D721Med (cell line): Measurements from ENCODE around the gene SH3BP2.

ENCODE experiments used
- DNase-seq: peaks from one replicate; pipeline ENCODE4 v3.0.0; 2011; ENCODE audit warnings: low spot score; ENCODE audit not compliant: insufficient read length
- FAIRE-seq: peaks from 2 replicates; lab custom pipeline; 2011; peaks lifted over from hg19 to GRCh38; lab: Jason Lieb, UNC
- TF ChIP-seq, protein P1 (sequence below): IDR thresholded peaks from 2 replicates; pipeline ENCODE4 v1.5.1; 2012; ENCODE audit warnings: mild to moderate bottlenecking, control low read depth; ENCODE audit not compliant: insufficient read depth; ENCODE audit errors: missing control alignments

SH3BP2 gene

DNA sequence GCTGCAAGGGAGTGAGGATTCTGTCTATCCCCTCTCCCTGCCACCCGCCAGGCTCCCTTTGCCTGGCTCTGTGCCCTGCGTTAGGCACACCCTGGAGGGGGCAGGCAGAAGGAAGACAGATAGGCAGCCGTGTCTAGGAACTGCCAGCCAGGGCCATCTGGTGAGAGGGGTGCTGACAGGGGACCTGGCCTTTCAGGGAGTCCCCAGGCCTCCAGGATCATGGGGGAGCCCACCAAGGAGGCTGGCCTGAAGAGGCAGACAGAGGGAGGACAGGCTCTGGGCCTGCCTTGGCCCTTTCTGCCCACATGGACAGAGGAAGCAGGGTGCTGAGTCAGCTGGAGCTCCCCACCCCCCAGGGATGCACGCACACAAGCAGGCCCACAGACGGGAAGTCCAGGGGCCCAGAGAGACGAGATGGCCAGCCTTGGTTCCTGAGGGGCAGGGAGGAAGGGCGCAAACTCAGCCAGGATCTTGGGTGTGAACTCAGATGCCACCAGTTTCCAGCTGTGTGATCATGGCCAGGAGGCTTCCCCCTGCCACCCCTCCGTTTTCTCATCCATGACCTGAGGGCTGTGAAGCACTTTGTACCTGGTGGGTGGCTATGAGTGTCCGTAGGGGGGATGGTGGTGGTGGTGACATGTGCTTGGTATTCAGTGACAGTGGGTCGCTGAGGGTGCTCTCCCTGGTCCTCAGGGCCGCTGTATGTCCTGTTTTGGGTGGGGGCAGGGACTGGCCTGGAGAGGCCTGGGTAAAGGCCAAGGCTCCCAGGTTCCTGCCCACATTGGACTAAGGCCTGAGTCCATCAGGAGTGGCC is 1.8 kb downstream of the SH3BP2 start:
- FAIRE-seq: no peak
- no peak for DNase-seq
- TF ChIP-seq, protein P1, sequence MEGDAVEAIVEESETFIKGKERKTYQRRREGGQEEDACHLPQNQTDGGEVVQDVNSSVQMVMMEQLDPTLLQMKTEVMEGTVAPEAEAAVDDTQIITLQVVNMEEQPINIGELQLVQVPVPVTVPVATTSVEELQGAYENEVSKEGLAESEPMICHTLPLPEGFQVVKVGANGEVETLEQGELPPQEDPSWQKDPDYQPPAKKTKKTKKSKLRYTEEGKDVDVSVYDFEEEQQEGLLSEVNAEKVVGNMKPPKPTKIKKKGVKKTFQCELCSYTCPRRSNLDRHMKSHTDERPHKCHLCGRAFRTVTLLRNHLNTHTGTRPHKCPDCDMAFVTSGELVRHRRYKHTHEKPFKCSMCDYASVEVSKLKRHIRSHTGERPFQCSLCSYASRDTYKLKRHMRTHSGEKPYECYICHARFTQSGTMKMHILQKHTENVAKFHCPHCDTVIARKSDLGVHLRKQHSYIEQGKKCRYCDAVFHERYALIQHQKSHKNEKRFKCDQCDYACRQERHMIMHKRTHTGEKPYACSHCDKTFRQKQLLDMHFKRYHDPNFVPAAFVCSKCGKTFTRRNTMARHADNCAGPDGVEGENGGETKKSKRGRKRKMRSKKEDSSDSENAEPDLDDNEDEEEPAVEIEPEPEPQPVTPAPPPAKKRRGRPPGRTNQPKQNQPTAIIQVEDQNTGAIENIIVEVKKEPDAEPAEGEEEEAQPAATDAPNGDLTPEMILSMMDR: no peak

DNA sequence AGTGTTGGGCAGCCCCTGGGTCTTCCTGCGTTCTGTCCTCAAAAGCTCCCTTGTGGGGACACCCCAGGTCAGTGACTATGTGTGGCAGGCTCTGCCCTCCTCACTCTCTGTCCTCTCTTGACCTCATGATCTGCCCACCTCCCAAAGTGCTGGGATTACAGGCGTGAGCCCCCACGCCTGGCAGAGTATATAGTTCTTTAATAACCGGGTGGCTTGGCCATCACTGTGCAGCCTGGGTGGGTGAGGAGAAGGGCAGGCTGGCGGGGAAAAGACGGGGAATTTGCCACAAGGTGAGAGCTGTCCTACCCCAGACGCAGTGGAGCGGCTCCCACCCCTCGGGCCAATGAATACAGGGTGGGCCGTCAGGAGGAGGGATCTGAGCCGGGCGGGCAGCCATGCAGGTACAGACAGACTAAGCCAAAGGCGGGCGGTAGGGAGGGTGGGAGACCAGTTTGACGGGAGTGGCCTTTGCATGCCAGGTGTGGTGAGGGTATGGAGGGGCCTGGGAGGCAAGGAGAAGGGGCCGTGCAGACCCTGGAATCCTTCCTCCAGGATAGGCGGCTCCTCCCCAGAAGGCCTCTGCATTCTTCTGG is 2.5 kb downstream of the SH3BP2 start:
- TF ChIP-seq, protein P1: no peak
- DNase-seq: no peak
- FAIRE-seq: no peak

DNA sequence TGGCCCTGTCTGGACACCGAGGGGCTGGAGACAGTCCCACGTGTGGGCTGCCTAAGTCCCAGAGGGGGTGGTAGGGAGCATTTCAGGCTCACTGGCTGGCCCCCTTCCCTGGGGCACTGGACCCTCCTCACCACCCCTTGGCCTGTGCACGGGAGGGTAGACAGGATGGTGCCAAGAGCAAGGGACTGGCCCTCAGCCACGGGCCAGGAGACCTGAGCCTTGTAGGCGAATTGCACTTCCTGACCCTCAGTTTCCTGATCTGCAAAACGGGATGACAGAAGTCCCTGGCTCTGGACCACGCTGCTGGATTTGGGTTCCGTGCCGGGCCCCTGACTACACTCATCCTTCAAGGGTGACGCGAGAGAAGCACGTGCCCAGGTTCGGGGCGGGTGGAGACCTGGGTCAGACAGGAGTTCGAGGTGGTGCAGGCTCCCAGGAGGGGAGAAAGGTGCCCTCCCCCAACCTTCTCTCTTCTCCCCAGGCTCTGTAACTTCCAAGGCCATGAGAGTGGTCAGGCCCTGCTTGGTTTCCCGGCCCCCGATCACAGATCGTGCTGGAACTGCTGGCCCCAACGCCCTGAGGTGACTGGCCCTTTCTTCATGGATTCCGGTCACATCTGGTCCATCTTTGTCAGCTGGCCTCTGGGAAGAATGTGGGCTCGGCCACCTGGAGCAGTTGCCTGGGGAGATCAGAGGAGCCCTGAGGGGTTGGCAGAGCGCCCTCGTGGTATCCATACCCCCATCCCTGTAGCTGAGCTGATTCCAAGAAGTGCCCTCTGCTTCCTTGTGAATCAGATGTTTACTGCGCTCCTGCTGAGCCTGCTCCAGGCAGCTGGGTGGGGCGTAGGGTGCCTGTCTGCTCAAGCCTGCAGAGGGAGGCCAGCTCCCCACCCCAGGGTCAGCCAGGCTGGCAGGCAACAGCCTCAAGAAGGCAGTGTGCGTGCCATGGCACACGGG is 3.3 kb downstream of the SH3BP2 start:
- DNase-seq: no peak
- TF ChIP-seq, protein P1: no peak
- no peak for FAIRE-seq

DNA sequence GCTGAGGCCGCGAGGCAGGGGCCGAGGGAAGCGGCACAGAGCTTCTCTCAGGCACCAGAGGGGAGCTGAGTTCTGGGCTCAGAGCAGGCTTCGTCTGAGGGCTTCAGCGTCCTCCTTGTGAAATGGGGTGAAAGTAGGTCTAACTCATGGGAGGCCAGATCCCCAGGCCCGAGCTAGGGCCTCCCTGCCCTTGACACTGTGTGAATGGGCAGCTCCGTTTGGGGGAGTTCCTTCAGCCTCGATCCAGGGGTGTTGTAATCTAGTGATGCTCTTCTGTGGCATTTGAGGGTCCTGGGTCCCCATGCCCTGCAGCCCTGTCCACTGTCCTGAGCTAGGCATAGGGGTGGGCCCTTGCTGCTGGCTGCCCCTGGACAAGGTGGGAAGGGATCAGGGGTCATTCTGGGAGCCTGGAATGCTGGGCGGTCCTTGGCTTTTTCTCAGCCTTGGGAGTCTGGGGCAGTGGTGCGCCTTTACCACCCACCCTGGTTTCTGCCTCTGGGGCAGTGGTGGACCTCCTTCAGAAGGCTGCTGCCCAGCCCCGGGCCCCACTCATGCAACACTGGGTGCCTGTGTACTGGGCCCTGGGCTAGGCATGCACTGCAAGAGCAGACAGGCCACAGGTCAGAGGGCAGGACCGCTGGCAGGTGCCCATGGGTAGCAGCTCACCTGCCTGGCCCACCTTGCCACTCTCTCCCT is 4.1 kb downstream of the SH3BP2 start:
- TF ChIP-seq, protein P1: no peak
- DNase-seq (no peak), FAIRE-seq (no peak)

DNA sequence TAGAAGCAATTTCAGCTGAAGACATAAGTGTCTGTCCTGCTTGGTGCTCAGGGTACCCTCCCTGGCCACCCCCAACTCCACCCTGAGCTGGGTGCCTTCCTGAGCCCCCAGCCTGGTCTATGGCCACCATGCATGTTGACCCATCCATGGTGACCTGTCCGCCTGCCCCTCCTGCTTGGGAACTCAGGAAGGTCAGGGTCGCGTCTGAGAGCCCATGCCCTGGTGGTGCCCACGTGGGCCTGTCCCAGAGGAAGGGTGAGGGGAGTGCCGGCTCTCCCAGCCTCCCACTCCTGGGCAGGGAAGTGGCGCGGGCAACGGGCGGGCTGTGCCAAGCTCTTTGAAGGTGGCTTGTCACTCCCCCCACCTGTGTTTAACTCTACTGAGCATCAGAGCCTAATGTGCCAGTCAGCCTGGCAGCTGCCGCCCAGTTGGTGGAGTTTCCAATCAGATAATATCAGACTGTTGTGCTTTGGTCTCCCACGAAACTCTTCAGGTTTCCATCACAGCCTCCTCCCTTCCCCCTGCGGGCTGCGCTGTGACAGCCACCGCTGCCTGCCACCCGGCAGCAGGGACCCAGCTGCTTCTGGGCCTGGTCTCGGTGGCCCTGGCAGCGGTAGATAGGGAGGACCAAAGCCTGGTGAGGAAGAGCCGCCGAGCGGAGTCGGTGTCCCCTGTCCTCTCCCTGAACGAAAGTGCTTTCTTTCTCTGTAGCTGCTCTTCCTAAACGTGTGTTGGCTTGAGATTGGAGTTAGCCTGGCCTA is 4.8 kb downstream of the SH3BP2 start:
- FAIRE-seq: no peak
- DNase-seq: no peak
- TF ChIP-seq, protein P1: no peak
